Pancreas (tissue), 10 donors: ENCODE measurements around the gene NPNT. TPM values are rescaled to one million over a fixed set of nuclear protein-coding genes. Genes with fewer than 3 reads are reported as not detected.

Experiments used
- ATAC-seq, 4 donors: fragments of 200-7000 bp; cut with Tn5 transposase; one replicate each; pipeline versions ENCODE4 v1.8.0 to v1.9.1; 2020; ENCODE audit warnings: mild to moderate bottlenecking in 4 of 4, moderate library complexity in 4 of 4
- DNase-seq, 6 donors: peaks; one replicate each; pipeline ENCODE4 v3.0.0-alpha.2; 2020
- FAIRE-seq: peaks from 2 replicates; lab custom pipeline; 2012; peaks lifted over from hg19 to GRCh38; lab: Jason Lieb, UNC
- H3K27ac ChIP-seq, 4 donors: fragments of 200-600 bp; sonication (generic); 1 replicate in 3 of 4; 2 replicates in 1 of 4; pipeline versions ENCODE4 v1.5.0 to v1.8.0; 2020
- H3K27me3 ChIP-seq, 4 donors: fragments of 200-600 bp; one replicate each; pipeline ENCODE4 v1.8.0; 2021
- H3K36me3 ChIP-seq, 3 donors: fragments of 200-600 bp; sonication (generic) in 1 of 3; one replicate each; pipeline versions ENCODE4 v1.5.0 to v1.8.0; 2020 to 2021
- H3K4me1 ChIP-seq, 3 donors: fragments of 200-600 bp; one replicate each; pipeline ENCODE4 v1.8.0; 2021
- H3K4me3 ChIP-seq, 4 donors: fragments of 200-600 bp; sonication (generic) in 2 of 4; one replicate each; pipeline versions ENCODE4 v1.5.0 to v1.8.0; 2020 to 2021
- H3K9me3 ChIP-seq, 4 donors: fragments of 200-600 bp; one replicate each; pipeline ENCODE4 v1.8.0; 2021
- CTCF ChIP-seq, 4 donors: fragments of 200-600 bp; sonication (generic) in 3 of 4; IDR thresholded peaks; one replicate each; pipeline versions ENCODE4 v1.5.0 to v1.8.0; 2021; ENCODE audit warnings: antibody characterized with exemption in 4 of 4
- WGBS, 2 donors: extraction: QIAGEN DNeasy Blood & Tissue Kit; methylation state at CpG; one replicate each; pipeline ENCODE4 v1.1.7; 2013; 5-methylcytosine and 5-hydroxymethylcytosine counted together
- intact Hi-C, 3 donors: fragments of 100-400 bp; cut with DNase I; formaldehyde crosslinking; loops; one replicate each; pipeline versions ENCODE4 v1.11.1 to v1.14.2; 2022
- polyA plus RNA-seq, 2 donors: library from polyadenylated mRNA; stranded (reverse); fragments of 200-250 nt; gene quantifications; one replicate each; pipeline ENCODE4 v1.2.3, GENCODE V29; 2013
- total RNA-seq, 6 donors: library from RNA; stranded (reverse); fragmentation: NEBNext Ultra II Directional in 4 of 6; extraction: Animal tissue kit (Norgen Biotek cat#: 25700) in 4 of 6; gene quantifications; one replicate each; pipeline versions ENCODE4 v1.2.1 to v1.2.4, GENCODE V29; 2021 to 2023
- donor health status: healthy with polysubstance abuse.
- donor health status: DM: no; HTN: no; CAD: no; lungs with moderate emphysema.
- donor health status: DM: no; HTN: no; CAD: no.
- donor health status: control.
- donor health status: control.
- donor health status: Bipolar disorder and iron deficiency.
- donor health status: DM: yes; HTN: yes; CAD: no.
- donor health status: DM: no; HTN: no; CAD: no.
- donor health status: DM: no; HTN: no; CAD: no.
- donor health status: DM: yes; HTN: yes; CAD: no.

The NPNT gene
- total and polyA plus RNA-seq, 8 donors: 17.2 to 63.8 (median 33.7) TPM

- 92 to 96% methylated on average over 1 of the region's 1 CpG for WGBS, 2 donors
- DNase-seq: no peak
- no peak for FAIRE-seq
- intact Hi-C loops: no loop called here
- Histone ChIP-seq H3K4me3 (no peak overlapping the region), H3K4me1 (peaks cover 0 to 8% (median 6%) of the 10 kb centered on the region in 3 donors), H3K36me3 (no peaks in the 10 kb centered on the region), H3K27me3 (no peaks in the 10 kb centered on the region), H3K27ac (no peak overlapping the region), H3K9me3 (no peaks in the 10 kb centered on the region)
- ATAC-seq: no peak
- no peak for TF ChIP-seq CTCF (IDR thresholded peaks at IDR 0.05)
These were observed 29.1 kb downstream of the NPNT start for GRCh38 chr4:105924341-105924740.

GRCh38 chr4:105930698-105931097, 35.4 kb downstream of the NPNT start:
- H3K4me1 ChIP-seq: peaks cover 0 to 8% (median 6%) of the 10 kb centered on the region in 3 donors
- FAIRE-seq: no peak
- TF ChIP-seq CTCF (IDR thresholded peaks at IDR 0.05): no peak
- no peaks in the 10 kb centered on the region for H3K36me3 ChIP-seq
- 33 to 38% methylated on average over 2 of the region's 2 CpGs for WGBS, 2 donors
- no peak for DNase-seq
- no peaks in the 10 kb centered on the region for H3K9me3 ChIP-seq
- H3K27ac ChIP-seq: no peak overlapping the region
- peak; percentile 39 to 55 (median 46) for ATAC-seq
- intact Hi-C loops: no loop called here
- H3K4me3 ChIP-seq: no peak overlapping the region
- H3K27me3 ChIP-seq: no peaks in the 10 kb centered on the region

GRCh38 chr4:105933083-105933482, 37.8 kb downstream of the NPNT start:
- no peak for TF ChIP-seq CTCF (IDR thresholded peaks at IDR 0.05)
- H3K4me1 ChIP-seq: peaks cover 0 to under 1% (median 0%) of the 10 kb centered on the region in 3 donors
- H3K9me3 ChIP-seq: no peaks in the 10 kb centered on the region
- intact Hi-C loops: no loop called here
- ATAC-seq: no peak
- H3K27me3 ChIP-seq: no peaks in the 10 kb centered on the region
- FAIRE-seq: no peak
- no peak overlapping the region for H3K4me3 ChIP-seq
- WGBS, 2 donors: 90 to 96% methylated on average over 2 of the region's 2 CpGs
- H3K27ac ChIP-seq: no peak overlapping the region
- DNase-seq: no peak
- no peaks in the 10 kb centered on the region for H3K36me3 ChIP-seq

GRCh38 chr4:105934386-105934785, 39.1 kb downstream of the NPNT start:
- Histone ChIP-seq H3K9me3 (no peaks in the 10 kb centered on the region), H3K36me3 (no peaks in the 10 kb centered on the region), H3K27me3 (no peaks in the 10 kb centered on the region), H3K27ac (no peak overlapping the region), H3K4me1 (no peaks in the 10 kb centered on the region), H3K4me3 (no peak overlapping the region)
- no peak for DNase-seq
- no peak for TF ChIP-seq CTCF (IDR thresholded peaks at IDR 0.05)
- intact Hi-C loops: no loop called here
- WGBS, 2 donors: 92 to 97% methylated on average over 1 of the region's 1 CpG
- FAIRE-seq: no peak
- no peak for ATAC-seq

GRCh38 chr4:105936901-105937300, 41.6 kb downstream of the NPNT start:
- Histone ChIP-seq H3K9me3 (no peaks in the 10 kb centered on the region), H3K4me1 (no peaks in the 10 kb centered on the region), H3K4me3 (no peak overlapping the region), H3K27me3 (no peaks in the 10 kb centered on the region), H3K27ac (no peak overlapping the region), H3K36me3 (peaks cover 0 to 6% (median 0%) of the 10 kb centered on the region in 3 donors)
- WGBS, 2 donors: 89 to 92% methylated on average over 7 of the region's 7 CpGs
- ATAC-seq (no peak), DNase-seq (no peak), FAIRE-seq (no peak)
- TF ChIP-seq CTCF (IDR thresholded peaks at IDR 0.05): no peak
- intact Hi-C loops: no loop called here
